Left ventricle myocardium inferior (tissue), 1 donor: ENCODE results near the gene KNCN. TPM values are rescaled to one million over a fixed set of nuclear protein-coding genes. Genes with fewer than 3 reads are reported as not detected.

Experiments used
- DNase-seq: peaks from one replicate; pipeline ENCODE4 v3.0.0-alpha.2; 2020
- H3K27ac ChIP-seq: fragments of 200-600 bp; replicated peaks from 2 replicates; pipeline ENCODE4 v1.8.0; 2021
- H3K27me3 ChIP-seq: fragments of 200-600 bp; 2 replicates; pipeline ENCODE4 v1.8.0; 2021; ENCODE audit warnings: low read depth
- H3K36me3 ChIP-seq: fragments of 200-600 bp; 2 replicates; pipeline ENCODE4 v1.8.0; 2021
- H3K4me1 ChIP-seq: fragments of 200-600 bp; 2 replicates; pipeline ENCODE4 v1.8.0; 2021
- H3K4me3 ChIP-seq: fragments of 200-600 bp; 2 replicates; pipeline ENCODE4 v1.8.0; 2021; ENCODE audit warnings: mild to moderate bottlenecking, moderate library complexity
- H3K9me3 ChIP-seq: fragments of 200-600 bp; replicated peaks from 2 replicates; pipeline ENCODE4 v1.8.0; 2021
- intact Hi-C: fragments of 100-400 bp; cut with micrococcal nuclease; formaldehyde crosslinking; loops from one replicate; pipeline ENCODE4 v1.11.0; 2022
- total RNA-seq: library from RNA; stranded (reverse); fragmentation: NEBNext Ultra II Directional; extraction: Animal tissue kit (Norgen Biotek cat#: 25700); gene quantifications from one replicate; pipeline ENCODE4 v1.2.1, GENCODE V29; 2021
- TF ChIP-seq, protein P1 (sequence below): fragments of 200-600 bp; IDR thresholded peaks from 2 replicates; pipeline ENCODE4 v1.8.0; 2021; ENCODE audit warnings: antibody characterized with exemption, mild to moderate bottlenecking, borderline replicate concordance
- donor health status: DM: no; HTN: yes; CAD: no; lungs with severe emphysema.

KNCN gene
- total RNA-seq, 1 donor from 2014 or later = not detected

DNA sequence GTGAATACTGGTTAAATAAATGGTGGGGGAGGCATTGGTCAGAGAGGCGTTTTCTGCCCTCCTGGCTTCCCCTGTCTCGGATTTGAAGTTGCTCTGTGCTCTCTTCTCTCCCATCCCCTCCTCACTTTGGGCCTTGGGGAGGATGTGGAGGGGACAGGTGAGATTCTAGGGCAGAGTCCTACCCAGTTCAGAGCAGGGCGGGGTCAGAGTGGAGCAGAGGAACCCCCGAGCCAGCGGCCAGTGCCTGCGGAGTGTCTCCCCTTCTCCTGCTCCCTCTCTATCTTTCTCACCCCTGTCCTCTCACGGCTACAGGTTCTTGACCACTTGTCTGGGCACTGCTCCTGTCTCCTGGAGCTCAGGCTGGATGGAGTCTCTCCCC lies 8.1 kb downstream of the KNCN start:
- H3K27me3 ChIP-seq = peaks cover 96% of the 10 kb centered on the region
- H3K4me3 ChIP-seq = no peak overlapping the region
- H3K4me1 ChIP-seq = peaks cover 7% of the 10 kb centered on the region
- no peak overlapping the region for H3K27ac ChIP-seq
- no peaks in the 10 kb centered on the region for H3K36me3 ChIP-seq
- TF ChIP-seq, protein P1, sequence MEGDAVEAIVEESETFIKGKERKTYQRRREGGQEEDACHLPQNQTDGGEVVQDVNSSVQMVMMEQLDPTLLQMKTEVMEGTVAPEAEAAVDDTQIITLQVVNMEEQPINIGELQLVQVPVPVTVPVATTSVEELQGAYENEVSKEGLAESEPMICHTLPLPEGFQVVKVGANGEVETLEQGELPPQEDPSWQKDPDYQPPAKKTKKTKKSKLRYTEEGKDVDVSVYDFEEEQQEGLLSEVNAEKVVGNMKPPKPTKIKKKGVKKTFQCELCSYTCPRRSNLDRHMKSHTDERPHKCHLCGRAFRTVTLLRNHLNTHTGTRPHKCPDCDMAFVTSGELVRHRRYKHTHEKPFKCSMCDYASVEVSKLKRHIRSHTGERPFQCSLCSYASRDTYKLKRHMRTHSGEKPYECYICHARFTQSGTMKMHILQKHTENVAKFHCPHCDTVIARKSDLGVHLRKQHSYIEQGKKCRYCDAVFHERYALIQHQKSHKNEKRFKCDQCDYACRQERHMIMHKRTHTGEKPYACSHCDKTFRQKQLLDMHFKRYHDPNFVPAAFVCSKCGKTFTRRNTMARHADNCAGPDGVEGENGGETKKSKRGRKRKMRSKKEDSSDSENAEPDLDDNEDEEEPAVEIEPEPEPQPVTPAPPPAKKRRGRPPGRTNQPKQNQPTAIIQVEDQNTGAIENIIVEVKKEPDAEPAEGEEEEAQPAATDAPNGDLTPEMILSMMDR = no peak
- H3K9me3 ChIP-seq = no peaks in the 10 kb centered on the region
- no peak for DNase-seq
- intact Hi-C loops = no loop called here

DNA sequence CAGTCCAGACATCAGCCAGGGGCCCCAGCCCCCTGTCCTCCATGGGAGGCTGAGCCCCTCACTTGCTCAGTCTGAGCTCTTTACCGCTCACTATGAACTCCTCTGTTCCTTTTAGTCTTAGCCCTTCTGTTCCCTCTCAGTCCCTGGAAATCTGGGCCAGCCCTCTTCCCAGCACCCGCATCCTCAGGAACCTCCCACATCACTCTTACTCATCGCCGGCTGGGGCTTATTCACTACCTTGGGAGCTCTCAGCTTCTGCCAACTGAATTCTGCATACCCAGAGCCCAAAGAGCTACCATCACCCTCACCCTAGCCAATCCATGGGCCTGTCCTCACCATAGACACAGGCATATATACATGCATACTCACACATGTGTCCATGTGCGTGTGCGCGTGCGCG lies 11.5 kb downstream of the KNCN start:
- H3K36me3 ChIP-seq = no peaks in the 10 kb centered on the region
- peaks cover 7% of the 10 kb centered on the region for H3K4me1 ChIP-seq
- H3K4me3 ChIP-seq = no peak overlapping the region
- H3K9me3 ChIP-seq = no peaks in the 10 kb centered on the region
- H3K27me3 ChIP-seq = peaks cover 95% of the 10 kb centered on the region
- intact Hi-C loops = loop anchor here (10.0 kb wide), 1 partner anchor 185 kb away; no protein-coding TSS in a partner anchor
- no peak for DNase-seq
- no peak overlapping the region for H3K27ac ChIP-seq
- TF ChIP-seq, protein P1 = no peak

DNA sequence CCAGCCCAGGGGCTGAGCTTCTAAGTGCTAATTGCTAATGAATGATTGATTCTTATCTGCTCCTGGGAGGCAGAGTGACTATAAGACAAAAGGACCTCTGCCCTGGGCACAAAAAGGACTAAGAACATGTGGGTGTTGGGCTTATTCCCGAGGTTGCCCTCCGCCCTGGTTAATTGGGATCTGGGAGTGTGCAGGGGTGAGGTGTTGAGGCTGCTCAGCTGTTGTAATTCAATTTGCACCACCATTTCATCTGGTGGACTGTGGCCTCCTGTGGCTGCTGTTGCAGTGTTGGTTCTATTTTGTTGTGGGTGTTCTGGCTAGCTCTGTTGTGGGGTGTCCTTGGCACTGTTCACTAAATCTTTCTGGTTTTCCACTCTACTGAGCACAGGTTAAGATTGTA lies 13.3 kb downstream of the KNCN start:
- Histone ChIP-seq H3K9me3 (no peaks in the 10 kb centered on the region), H3K4me3 (no peak overlapping the region), H3K4me1 (peaks cover 6% of the 10 kb centered on the region), H3K36me3 (no peaks in the 10 kb centered on the region), H3K27ac (no peak overlapping the region), H3K27me3 (peaks cover 87% of the 10 kb centered on the region)
- TF ChIP-seq, protein P1 = no peak
- intact Hi-C loops = loop anchor here (10.0 kb wide), 1 partner anchor 187 kb away; no protein-coding TSS in a partner anchor
- no peak for DNase-seq

DNA sequence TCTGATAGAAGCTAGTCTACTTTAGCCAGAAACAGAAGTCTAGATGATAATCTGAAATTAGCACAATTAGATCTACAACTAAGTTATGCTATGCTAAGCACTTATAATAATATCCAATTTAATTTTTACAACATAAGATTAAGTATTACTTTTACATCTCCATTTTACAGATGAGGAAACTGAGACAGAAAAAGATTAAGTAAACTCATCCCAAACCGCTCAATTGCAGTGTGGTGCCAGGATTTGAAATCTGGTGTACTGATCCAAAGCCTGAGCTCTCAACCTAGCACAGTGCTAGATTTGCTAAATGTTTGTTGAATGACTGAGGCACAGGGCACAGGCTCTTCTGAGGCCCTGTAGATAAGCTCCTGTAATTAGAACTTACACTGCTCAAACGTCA lies 13.8 kb downstream of the KNCN start:
- no peak overlapping the region for H3K4me3 ChIP-seq
- no peak overlapping the region for H3K27ac ChIP-seq
- H3K36me3 ChIP-seq = no peaks in the 10 kb centered on the region
- TF ChIP-seq, protein P1 = no peak
- peaks cover 6% of the 10 kb centered on the region for H3K4me1 ChIP-seq
- H3K27me3 ChIP-seq = peaks cover 83% of the 10 kb centered on the region
- no peaks in the 10 kb centered on the region for H3K9me3 ChIP-seq
- DNase-seq = no peak
- intact Hi-C loops = loop anchor here (10.0 kb wide), 1 partner anchor 187 kb away; no protein-coding TSS in a partner anchor

DNA sequence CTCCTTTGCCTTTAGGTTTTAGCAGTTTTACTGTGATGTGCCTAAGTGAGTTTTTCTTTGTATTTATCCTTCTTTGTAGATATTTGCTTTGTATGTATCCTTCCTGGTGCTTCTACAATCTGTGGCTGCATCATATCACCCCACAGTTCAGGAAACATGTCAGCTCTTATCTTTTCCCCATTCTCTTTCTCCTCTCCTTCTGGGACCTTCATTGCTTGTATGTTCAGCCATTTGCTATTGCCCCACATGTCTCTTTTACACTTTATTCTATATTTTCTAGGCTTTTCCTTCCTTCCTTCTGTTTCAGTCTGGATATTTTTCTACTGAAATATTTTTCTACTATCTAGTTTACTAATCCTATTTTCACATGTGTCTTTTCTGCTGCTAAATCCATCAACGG lies 14.9 kb downstream of the KNCN start:
- no peak overlapping the region for H3K27ac ChIP-seq
- no peak for DNase-seq
- peaks cover 6% of the 10 kb centered on the region for H3K4me1 ChIP-seq
- H3K36me3 ChIP-seq = no peaks in the 10 kb centered on the region
- no peaks in the 10 kb centered on the region for H3K9me3 ChIP-seq
- TF ChIP-seq, protein P1 = no peak
- intact Hi-C loops = loop anchor here (10.0 kb wide), 1 partner anchor 188 kb away; no protein-coding TSS in a partner anchor
- peaks cover 83% of the 10 kb centered on the region for H3K27me3 ChIP-seq
- no peak overlapping the region for H3K4me3 ChIP-seq
